Measurements from ENCODE around the gene PRCD.

Gene PRCD

DNA sequence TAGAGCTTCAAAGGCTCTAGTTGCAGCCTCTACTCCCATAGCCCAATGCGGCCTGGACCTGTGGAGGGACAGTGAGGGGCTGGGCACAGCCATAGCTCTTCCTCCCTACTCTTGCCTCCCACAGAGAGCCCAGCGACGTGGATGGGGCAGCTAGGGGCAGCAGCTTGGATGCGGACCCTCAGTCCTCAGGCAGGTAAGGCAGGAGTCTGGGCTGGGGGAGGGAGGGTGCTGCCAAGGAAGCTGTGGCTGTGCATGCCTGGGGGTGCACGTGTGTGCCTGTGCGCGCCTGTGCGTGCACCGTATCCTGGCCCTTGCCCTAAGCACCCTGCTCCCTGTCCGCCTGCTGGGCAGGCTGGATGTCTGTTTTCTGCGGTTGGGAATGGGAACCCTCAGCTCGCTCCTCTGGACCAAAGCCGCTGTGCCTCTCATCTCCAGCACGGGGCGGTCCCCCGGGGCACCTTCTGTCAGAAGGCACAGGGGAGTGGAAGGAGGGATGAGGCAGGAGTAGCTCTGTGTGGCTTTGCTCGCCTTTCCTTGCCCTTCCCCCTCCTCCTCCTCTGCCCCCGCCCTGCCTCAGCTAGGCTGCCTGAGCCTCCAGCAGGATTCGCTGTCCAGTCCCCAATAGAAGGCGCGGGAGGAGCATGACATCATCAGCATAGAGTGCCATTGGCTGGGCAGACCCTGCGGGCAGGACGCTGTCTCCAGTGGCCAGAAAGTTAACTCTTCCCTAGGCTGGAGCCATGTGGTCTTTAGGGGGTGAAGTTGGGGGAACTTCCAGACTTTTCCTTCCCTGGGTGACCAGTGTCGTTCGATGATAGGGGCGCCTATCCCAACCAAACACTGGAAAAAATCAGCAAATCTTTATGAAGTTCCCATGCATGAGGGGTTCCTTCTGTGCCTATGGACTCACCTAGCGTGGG lies 797 bp downstream of the PRCD start:
- DNase-seq (ENCODE audit: low spot score), result peak; percentile 98

GRCh38 chr17:76541739-76542454 lies 2.1 kb downstream of the PRCD start:
- no peak for DNase-seq (ENCODE audit: low spot score)

DNA sequence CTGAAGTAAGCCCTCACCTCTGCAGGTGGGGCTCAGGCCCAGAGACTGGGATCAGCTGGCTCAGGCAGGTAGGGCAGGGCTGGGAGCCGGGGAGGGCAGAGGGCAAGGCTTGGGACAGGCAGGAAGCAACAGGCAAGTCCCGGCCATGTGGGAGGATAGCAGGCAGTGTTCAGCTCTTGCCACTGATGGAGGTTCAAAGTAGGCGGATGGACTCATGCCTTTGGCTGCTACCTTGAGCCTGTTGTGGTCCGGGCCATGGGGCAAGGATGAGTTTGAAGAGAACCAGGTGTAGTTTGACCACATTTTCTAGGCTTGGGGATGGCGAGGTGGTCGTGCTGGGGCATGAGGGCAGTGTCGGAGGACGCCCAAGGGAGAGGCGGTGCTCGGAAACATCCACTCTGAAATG lies 2.7 kb downstream of the PRCD start:
- no peak for DNase-seq (ENCODE audit: low spot score)

- no peak for DNase-seq (ENCODE audit: low spot score)
Measured at GRCh38 chr17:76542984-76543383, 3.1 kb downstream of the PRCD start.

GRCh38 chr17:76543482-76543825 lies 3.6 kb downstream of the PRCD start:
- no peak for DNase-seq (ENCODE audit: low spot score)

DNA sequence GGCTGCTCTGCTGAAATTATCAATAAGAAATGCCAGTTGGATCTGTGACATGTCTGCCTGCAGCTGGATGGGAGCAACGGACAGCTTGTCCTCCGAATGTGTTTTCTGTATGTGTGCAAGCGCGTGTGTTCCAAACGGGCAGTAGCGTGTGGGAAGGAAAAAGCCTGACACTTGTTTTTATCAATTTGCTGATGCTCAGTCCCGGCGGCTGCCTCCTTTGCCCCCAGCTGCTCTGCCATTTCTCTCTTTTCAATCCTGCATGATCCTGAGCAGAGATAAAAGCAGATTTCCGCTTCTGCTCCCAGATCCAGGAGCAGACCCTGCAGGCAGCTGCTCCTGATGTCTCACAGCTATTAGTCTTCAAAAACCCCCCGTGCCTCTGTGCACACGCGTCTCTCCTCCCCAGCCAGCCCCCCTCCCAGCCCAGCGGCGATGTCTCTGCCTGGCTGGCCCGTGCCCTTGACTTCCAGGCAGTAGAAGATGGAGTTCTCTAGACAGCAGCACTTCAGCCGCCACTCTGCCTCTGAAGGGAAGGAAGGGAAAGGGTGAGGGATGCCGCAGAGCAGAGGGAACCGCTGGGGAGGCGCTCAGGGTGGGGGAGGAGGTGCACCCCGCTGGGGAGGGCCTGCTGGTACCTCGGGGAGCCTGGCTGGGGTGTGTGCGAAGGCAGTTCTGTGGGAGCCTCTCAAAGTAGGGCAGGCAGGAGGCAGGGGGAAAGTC lies 4.1 kb downstream of the PRCD start:
- no peak for DNase-seq (ENCODE audit: low spot score)

DNA sequence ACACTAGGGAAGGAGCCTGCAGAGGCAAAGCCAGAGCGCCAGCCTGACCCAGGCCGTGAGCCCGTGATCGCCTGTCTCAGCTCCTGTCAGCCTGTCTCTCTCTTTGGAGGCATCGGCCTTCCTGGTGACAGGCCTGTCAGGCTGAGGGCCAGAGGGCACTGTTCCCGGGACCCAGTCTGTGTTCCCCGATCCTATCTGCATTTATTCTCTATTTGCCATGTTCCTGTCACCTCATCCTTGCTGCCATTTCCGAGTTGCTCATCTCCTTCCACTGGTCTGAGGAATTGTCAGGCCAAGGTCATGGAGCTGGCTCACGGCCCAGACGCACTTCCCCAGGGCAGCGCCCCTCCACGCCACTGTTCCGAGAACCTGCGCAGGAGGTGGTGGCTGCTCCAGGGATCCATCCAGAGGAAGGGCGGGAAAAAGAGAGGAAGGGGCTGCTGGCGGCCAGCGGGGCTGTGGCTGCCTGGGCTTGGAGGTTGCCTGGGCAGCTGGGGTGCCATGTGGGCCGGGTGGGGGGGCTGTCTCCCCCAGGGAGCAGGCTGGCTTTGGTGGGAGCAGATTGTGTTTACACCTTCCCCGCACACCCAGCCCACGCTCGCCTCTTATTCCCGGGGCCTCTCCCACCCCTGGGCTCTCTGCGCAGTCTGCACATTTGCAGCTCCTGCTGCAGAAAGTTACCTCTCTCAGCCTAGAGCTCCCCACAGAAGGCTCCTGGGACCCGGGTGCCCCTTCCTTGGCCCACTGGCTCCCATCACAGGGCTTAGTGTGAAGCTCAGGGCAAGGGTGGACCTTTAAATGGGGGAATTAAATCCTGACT lies 4.9 kb downstream of the PRCD start:
- DNase-seq (ENCODE audit: low spot score), result no peak

DNA sequence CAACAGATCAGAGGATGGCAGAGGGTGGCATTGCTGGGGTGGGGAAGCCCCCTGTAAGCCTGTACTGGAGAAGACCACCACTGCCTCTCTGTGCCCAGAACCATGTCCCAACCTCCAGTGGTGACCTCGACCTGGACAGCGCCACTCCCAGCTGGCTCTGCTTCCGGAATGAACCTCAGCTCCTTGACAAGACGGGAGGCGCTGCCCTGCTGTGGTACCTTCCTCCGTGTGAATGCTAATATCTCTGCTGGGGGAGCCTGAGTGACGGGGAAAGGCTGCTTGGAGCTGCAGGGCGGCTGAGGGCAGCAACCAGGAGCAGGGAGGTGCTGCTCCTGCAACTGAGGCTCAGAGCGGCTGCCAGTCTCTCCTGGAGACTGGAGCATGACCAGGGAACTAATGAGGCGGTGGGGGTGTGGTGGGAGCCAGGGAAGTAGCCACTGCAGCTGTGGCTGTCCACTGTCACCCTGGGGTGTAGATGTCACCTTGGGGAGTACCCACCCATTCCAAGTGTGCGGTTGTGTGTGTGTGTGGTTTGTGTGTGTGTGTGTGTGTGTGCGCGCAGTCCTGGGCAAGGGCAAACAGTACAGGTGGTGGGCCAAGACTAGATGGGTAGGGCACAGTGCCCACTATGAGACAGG lies 6.2 kb downstream of the PRCD start:
- DNase-seq (ENCODE audit: low spot score), result no peak

DNA sequence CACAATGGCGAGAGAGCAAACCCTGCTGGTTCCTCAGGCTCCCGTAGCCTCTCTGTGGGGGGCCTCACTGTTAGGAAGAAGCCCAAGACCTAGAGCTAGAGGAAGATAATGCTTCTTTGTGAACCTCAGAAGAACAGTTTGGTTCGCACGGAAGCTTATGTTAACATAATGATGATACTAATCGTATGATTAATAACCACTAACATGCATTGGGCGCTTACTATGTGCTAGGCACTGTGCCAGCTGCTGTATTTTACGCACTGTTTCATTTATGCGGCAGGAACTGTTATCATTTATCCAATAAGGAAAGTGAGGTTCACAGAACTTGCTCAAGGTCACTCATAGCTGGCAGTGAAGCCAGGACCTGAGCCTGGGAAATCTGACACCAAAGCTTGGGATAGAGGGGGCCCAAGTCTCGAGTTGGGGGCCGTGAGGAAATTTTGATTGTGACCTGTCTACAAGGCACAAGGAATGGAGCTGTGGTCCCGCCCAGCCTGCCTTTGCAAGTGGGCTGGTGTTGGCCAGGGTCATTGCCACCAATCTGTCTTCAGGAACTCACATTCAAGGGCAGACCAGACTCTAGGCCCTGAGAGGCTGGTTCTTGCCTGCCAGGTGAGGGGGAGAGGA lies 6.8 kb downstream of the PRCD start:
- DNase-seq (ENCODE audit: low spot score), result no peak

DNA sequence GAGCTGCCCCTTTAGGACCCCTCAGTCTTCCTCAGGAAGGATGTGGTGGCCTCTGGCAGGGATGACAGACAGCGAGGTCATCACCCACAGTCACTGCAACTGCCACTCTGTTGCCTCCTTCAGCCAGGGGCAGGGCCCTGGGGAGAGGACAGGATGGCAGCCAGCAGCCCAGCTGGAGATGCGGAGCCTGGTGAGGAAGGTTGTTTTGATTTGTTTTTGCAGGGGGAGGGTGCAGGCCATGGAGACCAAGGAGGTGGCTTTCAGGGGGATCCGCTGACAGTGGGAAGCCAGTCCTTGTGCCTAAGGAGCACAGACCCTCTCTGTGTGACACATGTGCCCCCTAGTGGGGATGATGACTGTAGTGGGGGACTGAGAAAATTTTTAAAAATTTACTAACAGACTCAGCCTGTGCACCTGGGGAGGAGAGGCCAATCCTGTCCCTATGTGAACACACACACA lies 7.4 kb downstream of the PRCD start:
- DNase-seq (ENCODE audit: low spot score), result peak; percentile 73

- no peak for DNase-seq (ENCODE audit: low spot score)
Measured at GRCh38 chr17:76547642-76548202, 7.9 kb downstream of the PRCD start.

DNA sequence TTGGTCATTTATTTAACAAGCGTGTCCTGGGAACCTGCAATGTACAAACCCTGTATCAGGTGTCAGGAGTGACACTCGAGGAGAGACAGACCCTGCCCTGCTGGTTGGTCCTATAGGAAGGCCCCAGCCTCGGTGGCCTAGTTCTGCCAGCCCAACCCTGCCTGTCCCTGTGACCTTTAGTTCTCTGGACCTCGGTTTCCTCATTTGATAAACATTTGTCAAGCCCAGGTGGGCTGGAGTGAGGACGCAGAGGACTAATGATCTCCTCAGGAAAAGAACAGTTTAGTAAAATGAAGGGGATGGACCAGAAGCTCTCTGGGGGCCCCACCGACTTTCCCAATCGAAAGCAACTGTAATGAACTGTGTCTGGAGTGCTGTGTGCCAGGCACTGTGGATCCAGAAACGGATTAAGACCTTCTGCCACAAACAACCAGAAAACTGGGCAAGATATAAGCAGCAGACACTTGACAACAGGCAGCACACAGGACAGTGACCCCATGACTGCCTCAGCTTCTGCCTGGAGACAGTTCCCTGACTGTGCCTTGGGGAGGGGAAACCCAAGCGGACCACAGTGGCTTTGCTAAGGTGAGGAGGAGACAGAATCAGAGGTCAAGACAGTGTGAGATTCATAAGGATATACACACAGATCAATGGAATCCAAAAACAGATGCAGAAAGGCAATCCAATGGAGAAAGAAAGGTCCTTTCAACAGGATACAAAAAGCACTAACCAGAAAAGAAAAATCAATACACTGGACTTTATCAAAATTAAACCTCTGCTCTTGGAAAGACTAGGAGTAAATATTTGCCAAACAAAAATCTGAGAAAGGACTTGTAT lies 8.8 kb downstream of the PRCD start:
- no peak for DNase-seq (ENCODE audit: low spot score)

DNA sequence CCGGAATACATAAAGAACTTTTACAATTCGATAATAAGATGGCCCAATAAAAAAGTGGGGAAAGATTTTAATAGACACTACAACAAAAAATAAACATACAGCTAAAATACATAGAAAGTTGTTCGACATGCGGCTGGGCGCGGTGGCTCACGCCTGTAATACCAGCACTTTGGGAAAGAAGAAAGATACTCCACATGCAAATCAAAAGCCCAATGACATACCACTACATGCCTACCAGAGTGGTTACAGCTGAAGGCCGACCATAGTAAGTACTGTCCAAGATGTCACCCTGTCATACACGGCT lies 9.3 kb downstream of the PRCD start:
- no peak for DNase-seq (ENCODE audit: low spot score)

- DNase-seq (ENCODE audit: low spot score), result no peak
Measured at GRCh38 chr17:76549539-76549938, 9.7 kb downstream of the PRCD start.

- DNase-seq (ENCODE audit: low spot score), result peak; percentile 58
Measured at GRCh38 chr17:76550712-76551615, 11.1 kb downstream of the PRCD start.

- no peak for DNase-seq (ENCODE audit: low spot score)
Measured at GRCh38 chr17:76551685-76552084, 11.8 kb downstream of the PRCD start.

- no peak for DNase-seq (ENCODE audit: low spot score)
Measured at GRCh38 chr17:76553178-76553908, 13.5 kb downstream of the PRCD start.

- no peak for DNase-seq (ENCODE audit: low spot score)
Measured at GRCh38 chr17:76554131-76554530, 14.3 kb downstream of the PRCD start.

Data from GM03348 (cell line).